Measurements from ENCODE around the gene PWP2. TPM values are rescaled to one million over a fixed set of nuclear protein-coding genes. Genes with fewer than 3 reads are reported as not detected.

The PWP2 gene
- total and polyA plus RNA-seq, 2 donors (not counting 3 experiments of a cell fraction or from before 2014, with no cell fraction given) = 5.1 to 31.8 TPM

GRCh38 chr21:44064852-44065403, 42.3 kb upstream of the PWP2 start:
- no TSS peak for BruUV-seq (replicated peaks)
- no peaks in the 10 kb centered on the region for H3K9me3 ChIP-seq (replicated peaks; ENCODE audit: control insufficient read depth, insufficient read depth, low read length)
- no peaks in the 10 kb centered on the region for H3K4me1 ChIP-seq (ENCODE audit: control insufficient read depth, extremely low read depth, insufficient read depth, low read length)
- no peak overlapping the region for H3K4me3 ChIP-seq (replicated peaks in 1 of 3; ENCODE audit: insufficient read depth in 1 of 3, low read depth in 1 of 3, low read length in 3 of 3)
- H3K36me3 ChIP-seq (ENCODE audit: control insufficient read depth in 2 of 2, extremely low read depth in 1 of 2, insufficient read depth in 2 of 2, low read length in 2 of 2) = peaks cover 5 to 25% of the 10 kb centered on the region in 2 experiments
- dilution Hi-C loops (cut with MboI; ENCODE audit: extremely low pct_ligation_motif_present, low sequenced_read_pairs) (no loop called here), intact Hi-C loops (cut with micrococcal nuclease) (no loop called here)
- no peak overlapping the region for H2AFZ ChIP-seq (ENCODE audit: low read depth, low read length)
- no peak overlapping the region for H3K4me2 ChIP-seq (ENCODE audit: insufficient read depth, low read length)
- no peak for TF ChIP-seq MYC (IDR thresholded peaks at IDR 0.05; ENCODE audit: low read depth, low read length)
- no peak for TF ChIP-seq CTCF (IDR thresholded peaks at IDR 0.05; ENCODE audit: extremely low read depth in 1 of 2, insufficient read depth in 1 of 2, low read depth in 1 of 2, low read length in 2 of 2)
- no peak for TF ChIP-seq MAX (IDR thresholded peaks at IDR 0.05; ENCODE audit: insufficient read depth, insufficient read length)
- TF ChIP-seq POLR2AphosphoS5 (IDR thresholded peaks at IDR 0.05; ENCODE audit: insufficient read depth, low read depth, low read length) = no peak
- TF ChIP-seq POLR2A (IDR thresholded peaks at IDR 0.05; ENCODE audit: low read depth, low read length) = no peak
- TF ChIP-seq EZH2 (IDR thresholded peaks at IDR 0.05; ENCODE audit: borderline replicate concordance, low read depth, low read length, severe bottlenecking) = no peak
- H3K27me3 ChIP-seq (ENCODE audit: control insufficient read depth in 2 of 2, insufficient read depth in 2 of 2, low read length in 2 of 2) = no peaks in the 10 kb centered on the region
- FAIRE-seq (no peak), DNase-seq (ENCODE audit: low read depth, low spot score) (no peak)
- peaks cover 6% of the 10 kb centered on the region for H3K79me2 ChIP-seq (ENCODE audit: control insufficient read depth, insufficient read depth, low read length)
- POLR2A ChIA-PET = no interaction called here
- no peak overlapping the region for H3K9ac ChIP-seq (replicated peaks; ENCODE audit: extremely low read depth, insufficient read depth, low read length)
- H3K9me1 ChIP-seq (replicated peaks; ENCODE audit: control insufficient read depth, extremely low read depth, insufficient read depth, low read length) = no peaks in the 10 kb centered on the region
- CTCF ChIA-PET = no interaction called here
- no peak overlapping the region for H3K27ac ChIP-seq (ENCODE audit: insufficient read depth, low read depth, low read length)
- H4K20me1 ChIP-seq (replicated peaks; ENCODE audit: control insufficient read depth, extremely low read depth, insufficient read depth, low read length) = no peaks in the 10 kb centered on the region

Data from endothelial cell of umbilical vein (primary cell).